ENCODE measurements around the gene PRICKLE4. TPM values are rescaled to one million over a fixed set of nuclear protein-coding genes. Genes with fewer than 3 reads are reported as not detected.

PRICKLE4 gene
- total and polyA plus RNA-seq, 2 donors (not counting 1 experiment from before 2014, with no cell fraction given), result 0.60 TPM; not detected in 1

GRCh38 chr6:41746107-41746506 lies 34.5 kb upstream of the PRICKLE4 start:
- TF ChIP-seq EZH2 (IDR thresholded peaks at IDR 0.05; ENCODE audit: borderline replicate concordance, insufficient read depth, low read depth, low read length, poor library complexity, severe bottlenecking), result no peak
- TF ChIP-seq, protein P1, sequence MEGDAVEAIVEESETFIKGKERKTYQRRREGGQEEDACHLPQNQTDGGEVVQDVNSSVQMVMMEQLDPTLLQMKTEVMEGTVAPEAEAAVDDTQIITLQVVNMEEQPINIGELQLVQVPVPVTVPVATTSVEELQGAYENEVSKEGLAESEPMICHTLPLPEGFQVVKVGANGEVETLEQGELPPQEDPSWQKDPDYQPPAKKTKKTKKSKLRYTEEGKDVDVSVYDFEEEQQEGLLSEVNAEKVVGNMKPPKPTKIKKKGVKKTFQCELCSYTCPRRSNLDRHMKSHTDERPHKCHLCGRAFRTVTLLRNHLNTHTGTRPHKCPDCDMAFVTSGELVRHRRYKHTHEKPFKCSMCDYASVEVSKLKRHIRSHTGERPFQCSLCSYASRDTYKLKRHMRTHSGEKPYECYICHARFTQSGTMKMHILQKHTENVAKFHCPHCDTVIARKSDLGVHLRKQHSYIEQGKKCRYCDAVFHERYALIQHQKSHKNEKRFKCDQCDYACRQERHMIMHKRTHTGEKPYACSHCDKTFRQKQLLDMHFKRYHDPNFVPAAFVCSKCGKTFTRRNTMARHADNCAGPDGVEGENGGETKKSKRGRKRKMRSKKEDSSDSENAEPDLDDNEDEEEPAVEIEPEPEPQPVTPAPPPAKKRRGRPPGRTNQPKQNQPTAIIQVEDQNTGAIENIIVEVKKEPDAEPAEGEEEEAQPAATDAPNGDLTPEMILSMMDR (IDR thresholded peaks at IDR 0.05), result no peak
- H3K27me3 ChIP-seq (replicated peaks in 1 of 4; ENCODE audit: control extremely low read depth in 1 of 4, control insufficient read depth in 3 of 4, insufficient read depth in 4 of 4, low read length in 3 of 4), result no peaks in the 10 kb centered on the region
- H3K79me2 ChIP-seq (ENCODE audit: control insufficient read depth, insufficient read depth, low read length), result no peaks in the 10 kb centered on the region
- no peak overlapping the region for H3K27ac ChIP-seq (ENCODE audit: low read length in 2 of 2)
- Mint-ChIP-seq H3K4me1 (no peaks in the 10 kb centered on the region), H3K27me3 (no peaks in the 10 kb centered on the region), H3K9me3 (ENCODE audit: insufficient read depth) (no peaks in the 10 kb centered on the region), H3K4me3 (no peak overlapping the region), H3K27ac (no peak overlapping the region)
- H3K4me3 ChIP-seq (ENCODE audit: control extremely low read depth in 1 of 5, extremely low read depth in 1 of 5, insufficient read depth in 1 of 5, low read depth in 2 of 5, low read length in 4 of 5), result no peak overlapping the region
- 92% methylated on average over 10 of the region's 10 CpGs for WGBS (ENCODE audit: insufficient coverage)
- no peaks in the 10 kb centered on the region for H3K4me1 ChIP-seq (ENCODE audit: control insufficient read depth in 2 of 2, insufficient read depth in 2 of 2, low read length in 2 of 2)
- no peak overlapping the region for H3K4me2 ChIP-seq (replicated peaks; ENCODE audit: low read depth, low read length, poor library complexity, severe bottlenecking)
- H4K20me1 ChIP-seq (ENCODE audit: control insufficient read depth, insufficient read depth, low read length, poor library complexity, severe bottlenecking), result no peaks in the 10 kb centered on the region
- CTCF ChIA-PET, result interaction anchor here (1.2 kb wide), 1 partner anchor 61 kb away, joined by 4 read pairs; no protein-coding TSS in a partner anchor
- H3K9ac ChIP-seq (ENCODE audit: low read length), result no peak overlapping the region
- H3K9me3 ChIP-seq (ENCODE audit: control extremely low read depth in 1 of 3, control insufficient read depth in 2 of 3, insufficient read depth in 1 of 3, low read length in 2 of 3), result no peaks in the 10 kb centered on the region
- DNase-seq, result no peak
- H2AFZ ChIP-seq (ENCODE audit: insufficient read depth, low read depth, low read length, poor library complexity, severe bottlenecking), result no peak overlapping the region
- ATAC-seq (ENCODE audit: low read depth), result no peak
- H3K36me3 ChIP-seq (replicated peaks in 1 of 2; ENCODE audit: control extremely low read depth in 1 of 2, control insufficient read depth in 1 of 2, extremely low read depth in 1 of 2, insufficient read depth in 2 of 2, low read length in 1 of 2), result no peaks in the 10 kb centered on the region
- intact Hi-C loops (cut with micrococcal nuclease), result no loop called here
- POLR2A ChIA-PET, result no interaction called here

- ATAC-seq (ENCODE audit: low read depth) (no peak), DNase-seq (no peak)
- 93% methylated on average over 14 of the region's 15 CpGs for WGBS (ENCODE audit: insufficient coverage)
- no peak within 1 kb of the TSS for H3K9ac ChIP-seq (ENCODE audit: low read length)
- Mint-ChIP-seq H3K4me3 (no peak within 1 kb of the TSS), H3K9me3 (ENCODE audit: insufficient read depth) (no peaks in the 10 kb centered on the region), H3K27me3 (no peaks in the 10 kb centered on the region), H3K27ac (no peak within 1 kb of the TSS), H3K4me1 (no peaks in the 10 kb centered on the region)
- H3K4me2 ChIP-seq (replicated peaks; ENCODE audit: low read depth, low read length, poor library complexity, severe bottlenecking), result no peak within 1 kb of the TSS
- no peak within 1 kb of the TSS for H2AFZ ChIP-seq (ENCODE audit: insufficient read depth, low read depth, low read length, poor library complexity, severe bottlenecking)
- TF ChIP-seq, protein P1 (IDR thresholded peaks at IDR 0.05), result no peak
- TF ChIP-seq EZH2 (IDR thresholded peaks at IDR 0.05; ENCODE audit: borderline replicate concordance, insufficient read depth, low read depth, low read length, poor library complexity, severe bottlenecking), result no peak
- H3K27me3 ChIP-seq (replicated peaks in 1 of 4; ENCODE audit: control extremely low read depth in 1 of 4, control insufficient read depth in 3 of 4, insufficient read depth in 4 of 4, low read length in 3 of 4), result no peaks in the 10 kb centered on the region
- H4K20me1 ChIP-seq (ENCODE audit: control insufficient read depth, insufficient read depth, low read length, poor library complexity, severe bottlenecking), result no peaks in the 10 kb centered on the region
- H3K79me2 ChIP-seq (ENCODE audit: control insufficient read depth, insufficient read depth, low read length), result no peaks in the 10 kb centered on the region
- H3K36me3 ChIP-seq (replicated peaks in 1 of 2; ENCODE audit: control extremely low read depth in 1 of 2, control insufficient read depth in 1 of 2, extremely low read depth in 1 of 2, insufficient read depth in 2 of 2, low read length in 1 of 2), result no peaks in the 10 kb centered on the region
- no peak within 1 kb of the TSS for H3K27ac ChIP-seq (ENCODE audit: low read length in 2 of 2)
- H3K4me3 ChIP-seq (ENCODE audit: control extremely low read depth in 1 of 5, extremely low read depth in 1 of 5, insufficient read depth in 1 of 5, low read depth in 2 of 5, low read length in 4 of 5), result no peak within 1 kb of the TSS
- ChIA-PET CTCF (no interaction called here), POLR2A (interaction anchor here (0.6 kb wide), 2 partner anchors 16 to 83 kb away, joined by 3 to 4 read pairs; no protein-coding TSS in a partner anchor)
- H3K9me3 ChIP-seq (ENCODE audit: control extremely low read depth in 1 of 3, control insufficient read depth in 2 of 3, insufficient read depth in 1 of 3, low read length in 2 of 3), result no peaks in the 10 kb centered on the region
- intact Hi-C loops (cut with micrococcal nuclease), result no loop called here
- no peaks in the 10 kb centered on the region for H3K4me1 ChIP-seq (ENCODE audit: control insufficient read depth in 2 of 2, insufficient read depth in 2 of 2, low read length in 2 of 2)
Observed at GRCh38 chr6:41747256-41748101, 33.1 kb upstream of the PRICKLE4 start, which contains the start of gene PGC. TSS of gene PGC (minus strand) at chr6:41747397. CDS start at chr6:41747334, 63 bp downstream.

All from B cell (primary cell).